HepG2 (cell line): ENCODE results near the gene ARHGAP22. TPM values are rescaled to one million over a fixed set of nuclear protein-coding genes. Genes with fewer than 3 reads are reported as not detected.

ENCODE experiments used
- ATAC-seq: fragments of 200-7000 bp; cut with Tn5 transposase; 3 replicates; pipeline ENCODE4 v1.9.1; 2020; ENCODE audit warnings: mild to moderate bottlenecking, moderate library complexity
- BruUV-seq: library from RNA; stranded (reverse); fragments of 400-500 nt; replicated peaks from 2 replicates; lab custom pipeline; 2021; lab: Mats Ljungman, UMichigan
- CTCF ChIA-PET: fragments of 300-600 bp; formaldehyde crosslinking; extraction: SDS; loops from one replicate; lab custom pipeline; 2021; ENCODE audit warnings: low total read pairs, inconsistent platforms, low intra/inter-chr PET ratio; lab: Yijun Ruan, JAX
- POLR2A ChIA-PET: fragments of 350-600 bp; sonication (Branson Sonifier 250); formaldehyde crosslinking; loops from one replicate; lab custom pipeline; 2020; ENCODE audit warnings: antibody characterized with exemption, inconsistent platforms; lab: Yijun Ruan, JAX
- DNase-seq: peaks from one replicate; pipeline ENCODE4 v3.0.0-alpha.2; 2015; ENCODE audit warnings: low spot score
- FAIRE-seq: peaks from 3 replicates; lab custom pipeline; 2011; peaks lifted over from hg19 to GRCh38; lab: Jason Lieb, UNC
- H2AFZ ChIP-seq: one replicate; pipeline ENCODE4 v1.6.1; 2011; ENCODE audit warnings: low read length, inconsistent platforms
- H3K27ac ChIP-seq: fragments of 300-600 bp; 3 replicates; pipeline ENCODE4 v1.8.0; 2011; ENCODE audit warnings: mixed run types, mild to moderate bottlenecking, mixed read lengths, low read length, inconsistent platforms; ENCODE audit not compliant: insufficient read depth; ENCODE audit errors: extremely low read length
- H3K27me3 ChIP-seq, 2 experiments: fragments of 200-600 bp in 1 of 2; 2 replicates in 1 of 2; 3 replicates in 1 of 2; pipeline versions ENCODE4 v1.6.0 to v1.8.0; 2011; ENCODE audit warnings: low read length in 2 of 2, mild to moderate bottlenecking in 2 of 2, moderate library complexity in 2 of 2, inconsistent platforms in 1 of 2; ENCODE audit not compliant: insufficient read depth in 2 of 2, control insufficient read depth in 1 of 2
- H3K36me3 ChIP-seq, 2 experiments: fragments of 200-600 bp in 1 of 2; replicated peaks in 1 of 2; 2 replicates in 1 of 2; 3 replicates in 1 of 2; pipeline versions ENCODE4 v1.5.1 to v1.8.0; 2011; ENCODE audit warnings: low read length in 2 of 2, inconsistent platforms in 1 of 2; ENCODE audit not compliant: insufficient read depth in 2 of 2, control insufficient read depth in 1 of 2
- H3K4me1 ChIP-seq: 2 replicates; pipeline ENCODE4 v1.5.1; 2012; ENCODE audit warnings: low read length, inconsistent platforms; ENCODE audit not compliant: insufficient read depth
- H3K4me2 ChIP-seq: 2 replicates; pipeline ENCODE4 v1.6.0; 2011; ENCODE audit warnings: low read depth, low read length, inconsistent platforms
- H3K4me3 ChIP-seq, 3 experiments: fragments of 200-600 bp in 1 of 3; sonication (generic), shearing (Covaris generic) in 1 of 3; replicated peaks in 1 of 3; 2 replicates each; pipeline ENCODE4 v1.5.1; 2011 to 2016; ENCODE audit warnings: low read length in 3 of 3, inconsistent platforms in 2 of 3, low read depth in 2 of 3, mild to moderate bottlenecking in 2 of 3, control low read depth in 1 of 3, mixed read lengths in 1 of 3; ENCODE audit not compliant: insufficient read depth in 1 of 3
- H3K79me2 ChIP-seq: one replicate; pipeline ENCODE4 v1.6.1; 2011; ENCODE audit warnings: low read length, inconsistent platforms; ENCODE audit not compliant: insufficient read depth
- H3K9ac ChIP-seq: 2 replicates; pipeline ENCODE4 v1.6.0; 2011; ENCODE audit warnings: mild to moderate bottlenecking, low read depth, low read length, inconsistent platforms; ENCODE audit not compliant: insufficient read depth
- H3K9me3 ChIP-seq: 2 replicates; pipeline ENCODE4 v1.5.1; 2012; ENCODE audit warnings: mild to moderate bottlenecking, low read length
- H4K20me1 ChIP-seq: 2 replicates; pipeline ENCODE4 v1.6.0; 2011; ENCODE audit warnings: inconsistent platforms, mild to moderate bottlenecking, low read length, moderate library complexity; ENCODE audit not compliant: insufficient read depth
- ASH2L ChIP-seq: fragments of 300-600, 200-600 bp; sonication (generic); IDR thresholded peaks from 2 replicates; pipeline ENCODE4 v1.7.0; 2017; ENCODE audit warnings: low read depth, mild to moderate bottlenecking, moderate library complexity, mixed read lengths, low read length; ENCODE audit not compliant: insufficient read length
- MEIS1 ChIP-seq: sonication (generic); formaldehyde crosslinking; IDR thresholded peaks from 2 replicates; pipeline ENCODE4 v1.9.0; 2021; ENCODE audit warnings: mild to moderate bottlenecking, missing genetic modification reagents, moderate library complexity, borderline replicate concordance
- MTF2 ChIP-seq: sonication (generic); formaldehyde crosslinking; IDR thresholded peaks from 2 replicates; pipeline ENCODE4 v1.5.0; 2020; ENCODE audit warnings: missing genetic modification reagents, borderline replicate concordance
- PRMT3 ChIP-seq: sonication (generic); formaldehyde crosslinking; IDR thresholded peaks from 2 replicates; pipeline ENCODE4 v1.8.1; 2022; ENCODE audit warnings: low read depth, mild to moderate bottlenecking, moderate library complexity, missing genetic modification reagents, borderline replicate concordance
- RNF2 ChIP-seq: fragments of 450-650 bp; conservative IDR thresholded peaks from 2 replicates; pipeline ENCODE4 v1.6.1; 2016; ENCODE audit warnings: low read depth
- SMAD3 ChIP-seq: sonication (generic); formaldehyde crosslinking; IDR thresholded peaks from 2 replicates; pipeline ENCODE4 v1.4.0; 2020; ENCODE audit warnings: missing genetic modification reagents
- SRSF9 ChIP-seq: fragments of 200-400 bp; formaldehyde crosslinking; IDR thresholded peaks from 2 replicates; pipeline ENCODE4 v1.6.1; 2018; ENCODE audit warnings: borderline replicate concordance, mild to moderate bottlenecking, low read depth, low read length; ENCODE audit not compliant: insufficient read depth, poor library complexity, severe bottlenecking
- SSRP1 ChIP-seq: IDR thresholded peaks from 2 replicates; pipeline ENCODE4 v1.6.1; 2016; ENCODE audit warnings: control low read depth
- U2AF1 ChIP-seq: fragments of 200-400 bp; formaldehyde crosslinking; optimal IDR thresholded peaks from 2 replicates; pipeline ENCODE3; 2017; ENCODE audit warnings: mild to moderate bottlenecking, low read depth, low read length
- ZBTB21 ChIP-seq: sonication (generic); formaldehyde crosslinking; IDR thresholded peaks from 2 replicates; pipeline ENCODE4 v1.4.0; 2020; ENCODE audit warnings: missing genetic modification reagents
- ZKSCAN1 ChIP-seq: fragments of 150-350 bp; IDR thresholded peaks from 2 replicates; pipeline ENCODE4 v1.6.1; 2014; ENCODE audit warnings: low read length
- ZKSCAN8 ChIP-seq: IDR thresholded peaks from 2 replicates; pipeline ENCODE4 v1.6.1; 2016; ENCODE audit warnings: borderline replicate concordance, missing genetic modification reagents, missing compliant biosample characterization
- ZNF253 ChIP-seq: sonication (generic); formaldehyde crosslinking; IDR thresholded peaks from 2 replicates; pipeline ENCODE4 v1.8.0; 2022; ENCODE audit warnings: mild to moderate bottlenecking, missing genetic modification reagents, borderline replicate concordance
- ZNF256 ChIP-seq: sonication (generic); formaldehyde crosslinking; conservative IDR thresholded peaks from 2 replicates; pipeline ENCODE4 v1.4.0; 2020; ENCODE audit warnings: missing genetic modification reagents
- ZNF274 ChIP-seq: sonication (generic); formaldehyde crosslinking; IDR thresholded peaks from 2 replicates; pipeline ENCODE4 v1.5.1; 2020; ENCODE audit warnings: mild to moderate bottlenecking, missing genetic modification reagents
- ZNF530 ChIP-seq: sonication (generic); formaldehyde crosslinking; IDR thresholded peaks from 2 replicates; pipeline ENCODE4 v1.5.0; 2020; ENCODE audit warnings: low read depth, mild to moderate bottlenecking, missing genetic modification reagents
- ZSCAN29 ChIP-seq: sonication (generic); formaldehyde crosslinking; conservative IDR thresholded peaks from 2 replicates; pipeline ENCODE4 v1.4.0; 2020; ENCODE audit warnings: mild to moderate bottlenecking, missing genetic modification reagents
- WGBS: methylation state at CpG from one replicate; pipeline ENCODE4 v1.1.6; 2017; ENCODE audit warnings: low lambda C conversion rate; 5-methylcytosine and 5-hydroxymethylcytosine counted together
- in situ Hi-C: cut with HindIII; loops from 2 replicates; pipeline ENCODE4 v1.10.0; 2017; ENCODE audit warnings: low pct_unique_long_range_greater_than_20kb; ENCODE audit not compliant: extremely low pct_ligation_motif_present
- intact Hi-C: fragments of 100-400 bp; cut with micrococcal nuclease; formaldehyde crosslinking; loops from one replicate; pipeline ENCODE4 v1.10.0; 2022; ENCODE audit not compliant: unreplicated experiment
- polyA plus RNA-seq, 8 experiments: library from polyadenylated mRNA; depleted of rRNA in 3 of 8; stranded (reverse) in 7 of 8; unstranded in 1 of 8; fragments of >200 nt; fragmentation: Illumina TruSeq in 4 of 8; extraction: Trizol in 4 of 8; gene quantifications; 2 replicates each; pipeline versions ENCODE4 v1.2.1 to v1.2.3, GENCODE V29; 2011 to 2016; ENCODE audit warnings: low read depth in 4 of 8, missing spikeins in 1 of 8, mixed read lengths in 1 of 8; ENCODE audit not compliant: insufficient read depth in 1 of 8
- total RNA-seq, 5 experiments: library from RNA; depleted of rRNA; stranded (reverse); fragments of >200 nt; fragmentation: Illumina TruSeq; extraction: Trizol; gene quantifications; 2 replicates each; pipeline ENCODE4 v1.2.3, GENCODE V29; 2016; ENCODE audit warnings: low read depth in 1 of 5
- TF ChIP-seq, protein P1 (sequence below): sonication (generic); formaldehyde crosslinking; IDR thresholded peaks from 2 replicates; pipeline ENCODE4 v1.5.0; 2020; ENCODE audit warnings: missing genetic modification reagents, mild to moderate bottlenecking, borderline replicate concordance
- TF ChIP-seq, protein P2 (sequence below): sonication (generic); formaldehyde crosslinking; IDR thresholded peaks from 2 replicates; pipeline ENCODE4 v1.5.0; 2020; ENCODE audit warnings: mild to moderate bottlenecking, missing genetic modification reagents, borderline replicate concordance
- TF ChIP-seq, protein P3 (sequence below): fragments of 450-650 bp; IDR thresholded peaks from 2 replicates; pipeline ENCODE4 v1.6.1; 2017; ENCODE audit warnings: mild to moderate bottlenecking

The ARHGAP22 gene
- total and polyA plus RNA-seq, 2 of the 13 experiments (the other 11 are each of a cell fraction or from before 2014, with no cell fraction given): 0.08 to 0.38 TPM

DNA sequence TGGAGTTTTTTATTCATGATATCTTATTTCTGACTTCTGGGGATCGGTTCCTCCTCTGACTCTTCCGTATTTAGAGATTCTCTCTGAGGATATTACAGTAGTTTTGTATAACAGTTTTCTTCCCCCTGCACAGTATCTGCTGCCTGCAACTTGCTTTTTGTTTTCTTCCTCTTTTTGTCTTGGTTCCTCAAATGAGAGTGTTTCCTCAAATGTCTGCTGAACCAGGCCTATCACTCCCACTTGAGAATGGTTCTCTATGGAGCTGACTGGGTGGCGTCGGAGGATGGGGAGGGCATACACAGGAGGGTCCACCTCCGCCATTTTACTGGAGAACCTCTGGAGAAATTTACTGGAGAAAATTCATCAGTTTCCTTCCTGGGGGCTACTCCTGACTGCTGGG is 27.7 kb downstream of the ARHGAP22 start:
- H3K27ac ChIP-seq: no peak overlapping the region
- ChIA-PET CTCF (no interaction called here), POLR2A (no interaction called here)
- no peak overlapping the region for H3K9ac ChIP-seq
- no peak overlapping the region for H2AFZ ChIP-seq
- H3K36me3 ChIP-seq: no peaks in the 10 kb centered on the region
- no peak overlapping the region for H3K4me3 ChIP-seq
- no peaks in the 10 kb centered on the region for H3K9me3 ChIP-seq
- no peak overlapping the region for H3K4me2 ChIP-seq
- H3K79me2 ChIP-seq: no peaks in the 10 kb centered on the region
- intact Hi-C loops (no loop called here), in situ Hi-C loops (no loop called here)
- no TSS peak for BruUV-seq
- no peak for DNase-seq
- FAIRE-seq: no peak
- WGBS: 27% methylated on average over 5 of the region's 5 CpGs
- peaks cover 0 to 15% of the 10 kb centered on the region in 2 experiments; a peak in 3 of 5 replicates for H3K27me3 ChIP-seq
- ATAC-seq: no peak
- H4K20me1 ChIP-seq: no peaks in the 10 kb centered on the region
- TF ChIP-seq SMAD3 (CRISPR knock-in tag): no peak
- TF ChIP-seq ZNF253: no peak
- TF ChIP-seq ZKSCAN1: no peak
- TF ChIP-seq PRMT3: no peak
- TF ChIP-seq, protein P1, sequence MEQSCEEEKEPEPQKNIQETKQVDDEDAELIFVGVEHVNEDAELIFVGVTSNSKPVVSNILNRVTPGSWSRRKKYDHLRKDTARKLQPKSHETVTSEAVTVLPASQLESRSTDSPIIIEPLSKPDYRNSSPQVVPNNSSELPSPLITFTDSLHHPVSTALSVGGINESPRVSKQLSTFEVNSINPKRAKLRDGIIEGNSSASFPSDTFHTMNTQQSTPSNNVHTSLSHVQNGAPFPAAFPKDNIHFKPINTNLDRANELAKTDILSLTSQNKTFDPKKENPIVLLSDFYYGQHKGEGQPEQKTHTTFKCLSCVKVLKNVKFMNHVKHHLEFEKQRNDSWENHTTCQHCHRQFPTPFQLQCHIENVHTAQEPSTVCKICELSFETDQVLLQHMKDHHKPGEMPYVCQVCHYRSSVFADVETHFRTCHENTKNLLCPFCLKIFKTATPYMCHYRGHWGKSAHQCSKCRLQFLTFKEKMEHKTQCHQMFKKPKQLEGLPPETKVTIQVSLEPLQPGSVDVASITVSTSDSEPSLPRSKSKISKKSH: no peak
- no peak for TF ChIP-seq ASH2L
- TF ChIP-seq MTF2 (CRISPR knock-in tag): no peak
- no peak for TF ChIP-seq MEIS1 (CRISPR knock-in tag)
- TF ChIP-seq, protein P2, sequence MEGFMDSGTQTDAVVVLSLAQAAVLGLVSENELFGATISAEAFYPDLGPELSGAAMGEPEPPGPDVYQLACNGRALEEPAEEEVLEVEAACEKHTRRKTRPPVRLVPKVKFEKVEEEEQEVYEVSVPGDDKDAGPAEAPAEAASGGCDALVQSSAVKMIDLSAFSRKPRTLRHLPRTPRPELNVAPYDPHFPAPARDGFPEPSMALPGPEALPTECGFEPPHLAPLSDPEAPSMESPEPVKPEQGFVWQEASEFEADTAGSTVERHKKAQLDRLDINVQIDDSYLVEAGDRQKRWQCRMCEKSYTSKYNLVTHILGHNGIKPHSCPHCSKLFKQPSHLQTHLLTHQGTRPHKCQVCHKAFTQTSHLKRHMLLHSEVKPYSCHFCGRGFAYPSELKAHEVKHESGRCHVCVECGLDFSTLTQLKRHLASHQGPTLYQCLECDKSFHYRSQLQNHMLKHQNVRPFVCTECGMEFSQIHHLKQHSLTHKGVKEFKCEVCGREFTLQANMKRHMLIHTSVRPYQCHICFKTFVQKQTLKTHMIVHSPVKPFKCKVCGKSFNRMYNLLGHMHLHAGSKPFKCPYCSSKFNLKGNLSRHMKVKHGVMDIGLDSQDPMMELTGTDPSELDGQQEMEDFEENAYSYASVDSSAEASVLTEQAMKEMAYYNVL (CRISPR knock-in tag): no peak
- TF ChIP-seq SRSF9: no peak
- TF ChIP-seq ZNF274 (CRISPR knock-in tag): no peak
- TF ChIP-seq, protein P3, sequence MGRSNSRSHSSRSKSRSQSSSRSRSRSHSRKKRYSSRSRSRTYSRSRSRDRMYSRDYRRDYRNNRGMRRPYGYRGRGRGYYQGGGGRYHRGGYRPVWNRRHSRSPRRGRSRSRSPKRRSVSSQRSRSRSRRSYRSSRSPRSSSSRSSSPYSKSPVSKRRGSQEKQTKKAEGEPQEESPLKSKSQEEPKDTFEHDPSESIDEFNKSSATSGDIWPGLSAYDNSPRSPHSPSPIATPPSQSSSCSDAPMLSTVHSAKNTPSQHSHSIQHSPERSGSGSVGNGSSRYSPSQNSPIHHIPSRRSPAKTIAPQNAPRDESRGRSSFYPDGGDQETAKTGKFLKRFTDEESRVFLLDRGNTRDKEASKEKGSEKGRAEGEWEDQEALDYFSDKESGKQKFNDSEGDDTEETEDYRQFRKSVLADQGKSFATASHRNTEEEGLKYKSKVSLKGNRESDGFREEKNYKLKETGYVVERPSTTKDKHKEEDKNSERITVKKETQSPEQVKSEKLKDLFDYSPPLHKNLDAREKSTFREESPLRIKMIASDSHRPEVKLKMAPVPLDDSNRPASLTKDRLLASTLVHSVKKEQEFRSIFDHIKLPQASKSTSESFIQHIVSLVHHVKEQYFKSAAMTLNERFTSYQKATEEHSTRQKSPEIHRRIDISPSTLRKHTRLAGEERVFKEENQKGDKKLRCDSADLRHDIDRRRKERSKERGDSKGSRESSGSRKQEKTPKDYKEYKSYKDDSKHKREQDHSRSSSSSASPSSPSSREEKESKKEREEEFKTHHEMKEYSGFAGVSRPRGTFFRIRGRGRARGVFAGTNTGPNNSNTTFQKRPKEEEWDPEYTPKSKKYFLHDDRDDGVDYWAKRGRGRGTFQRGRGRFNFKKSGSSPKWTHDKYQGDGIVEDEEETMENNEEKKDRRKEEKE: no peak
- no peak for TF ChIP-seq ZBTB21 (CRISPR knock-in tag)
- no peak for TF ChIP-seq SSRP1 (CRISPR knock-in tag)
- TF ChIP-seq ZNF256: no peak
- TF ChIP-seq RNF2: no peak
- TF ChIP-seq ZNF530 (CRISPR knock-in tag): no peak
- TF ChIP-seq ZKSCAN8 (CRISPR knock-in tag): no peak
- no peak for TF ChIP-seq U2AF1
- TF ChIP-seq ZSCAN29 (CRISPR knock-in tag): no peak
- no peaks in the 10 kb centered on the region for H3K4me1 ChIP-seq
